B cell (primary cell): ENCODE measurements around the gene WASF2. TPM values are rescaled to one million over a fixed set of nuclear protein-coding genes. Genes with fewer than 3 reads are reported as not detected.

Experiments
- ATAC-seq: fragments of 200-7000 bp; cut with Tn5 transposase; one replicate; pipeline ENCODE4 v1.10.0; 2021; ENCODE audit warnings: low read depth, mild to moderate bottlenecking, moderate number of reproducible peaks, moderate library complexity
- CTCF ChIA-PET: fragments of 350-600 bp; sonication (Branson Sonifier 250); formaldehyde crosslinking; loops from one replicate; lab custom pipeline; 2021; ENCODE audit warnings: antibody characterized with exemption, inconsistent platforms; lab: Charles Lee
- POLR2A ChIA-PET: fragments of 350-600 bp; sonication (Branson Sonifier 250); formaldehyde crosslinking; loops from one replicate; lab custom pipeline; 2021; ENCODE audit warnings: antibody characterized with exemption; lab: Charles Lee
- DNase-seq: peaks from one replicate; pipeline ENCODE4 v3.0.0; 2013
- H2AFZ ChIP-seq: 2 replicates; pipeline ENCODE4 v1.6.1; 2012; ENCODE audit warnings: mild to moderate bottlenecking, low read depth, low read length; ENCODE audit not compliant: insufficient read depth, poor library complexity, severe bottlenecking
- H3K27ac ChIP-seq, 2 donors: 1 replicate in 1 of 2; 2 replicates in 1 of 2; pipeline ENCODE4 v1.5.1; 2012 to 2013; ENCODE audit warnings: low read length in 2 of 2, mild to moderate bottlenecking in 2 of 2, moderate library complexity in 1 of 2
- H3K27me3 ChIP-seq, 4 experiments: fragments of 200-600 bp in 1 of 4; sonication (generic) in 1 of 4; replicated peaks in 1 of 4; 1 replicate in 2 of 4; 2 replicates in 2 of 4; pipeline versions ENCODE4 v1.6.1 to v1.7.0; 2013 to 2016; ENCODE audit warnings: low read length in 3 of 4, mild to moderate bottlenecking in 2 of 4, mixed read lengths in 1 of 4, moderate library complexity in 1 of 4; ENCODE audit not compliant: insufficient read depth in 4 of 4, control insufficient read depth in 3 of 4; ENCODE audit errors: control extremely low read depth in 1 of 4
- H3K36me3 ChIP-seq, 2 experiments: replicated peaks in 1 of 2; 1 replicate in 1 of 2; 2 replicates in 1 of 2; pipeline versions ENCODE4 v1.6.1 to v1.7.1; 2013; ENCODE audit warnings: low read length in 1 of 2; ENCODE audit not compliant: insufficient read depth in 2 of 2, control insufficient read depth in 1 of 2; ENCODE audit errors: control extremely low read depth in 1 of 2, extremely low read depth in 1 of 2
- H3K4me1 ChIP-seq, 2 donors: fragments of 200-600 bp in 1 of 2; sonication (generic) in 1 of 2; 1 replicate in 1 of 2; 2 replicates in 1 of 2; pipeline versions ENCODE4 v1.5.1 to v1.6.1; 2013 to 2017; ENCODE audit warnings: low read length in 2 of 2; ENCODE audit not compliant: control insufficient read depth in 2 of 2, insufficient read depth in 2 of 2
- H3K4me2 ChIP-seq: replicated peaks from 2 replicates; pipeline ENCODE3; 2012; ENCODE audit warnings: mild to moderate bottlenecking, low read depth, low read length; ENCODE audit not compliant: poor library complexity, severe bottlenecking
- H3K4me3 ChIP-seq, 5 experiments: fragments of 200-600 bp in 1 of 5; sonication (generic) in 1 of 5; 1 replicate in 3 of 5; 2 replicates in 2 of 5; pipeline versions ENCODE4 v1.5.1 to v1.7.0; 2011 to 2016; ENCODE audit warnings: low read length in 4 of 5, mild to moderate bottlenecking in 4 of 5, low read depth in 2 of 5, control low read depth in 1 of 5, moderate library complexity in 1 of 5; ENCODE audit not compliant: insufficient read depth in 1 of 5; ENCODE audit errors: control extremely low read depth in 1 of 5, extremely low read depth in 1 of 5
- H3K79me2 ChIP-seq: fragments of 200-600 bp; sonication (generic); one replicate; pipeline ENCODE4 v1.6.0; 2016; ENCODE audit warnings: low read length; ENCODE audit not compliant: control insufficient read depth, insufficient read depth
- H3K9ac ChIP-seq: fragments of 200-600 bp; sonication (generic); 2 replicates; pipeline ENCODE4 v1.6.1; 2017; ENCODE audit warnings: mild to moderate bottlenecking, low read length, moderate library complexity
- H3K9me3 ChIP-seq, 3 donors: one replicate each; pipeline versions ENCODE4 v1.6.1 to v1.7.1; 2013; ENCODE audit warnings: low read length in 2 of 3; ENCODE audit not compliant: control insufficient read depth in 2 of 3, insufficient read depth in 1 of 3; ENCODE audit errors: control extremely low read depth in 1 of 3
- H4K20me1 ChIP-seq: 2 replicates; pipeline ENCODE4 v1.6.0; 2012; ENCODE audit warnings: mild to moderate bottlenecking, low read length; ENCODE audit not compliant: insufficient read depth, control insufficient read depth, poor library complexity, severe bottlenecking
- H3K27ac Mint-ChIP-seq: one replicate; pipeline ENCODE4 v1.8.0; 2021; ENCODE audit warnings: mixed read lengths
- H3K27me3 Mint-ChIP-seq: one replicate; pipeline ENCODE4 v1.8.0; 2021; ENCODE audit warnings: mixed read lengths
- H3K4me1 Mint-ChIP-seq: one replicate; pipeline ENCODE4 v1.8.0; 2021; ENCODE audit warnings: mixed read lengths
- H3K4me3 Mint-ChIP-seq: one replicate; pipeline ENCODE4 v1.8.0; 2021; ENCODE audit warnings: mixed read lengths
- H3K9me3 Mint-ChIP-seq: one replicate; pipeline ENCODE4 v1.8.0; 2022; ENCODE audit warnings: mixed read lengths; ENCODE audit not compliant: insufficient read depth
- CTCF ChIP-seq: fragments of 200-600 bp; IDR thresholded peaks from one replicate; pipeline ENCODE4 v1.8.0; 2022; ENCODE audit warnings: antibody characterized with exemption, mild to moderate bottlenecking
- EZH2 ChIP-seq: IDR thresholded peaks from 2 replicates; pipeline ENCODE4 v1.6.1; 2012; ENCODE audit warnings: borderline replicate concordance, low read depth, mild to moderate bottlenecking, moderate library complexity, low read length; ENCODE audit not compliant: insufficient read depth, poor library complexity, severe bottlenecking
- WGBS: methylation state at CpG from one replicate; pipeline ENCODE4 v1.1.5; 2013; ENCODE audit warnings: missing lambda C conversion rate; ENCODE audit not compliant: insufficient coverage; 5-methylcytosine and 5-hydroxymethylcytosine counted together
- intact Hi-C: fragments of 100-400 bp; cut with micrococcal nuclease; formaldehyde crosslinking; loops from one replicate; pipeline ENCODE4 v1.10.0; 2022
- polyA plus RNA-seq: library from polyadenylated mRNA; depleted of rRNA; stranded (reverse); fragments of >200 nt; gene quantifications from 2 replicates; pipeline ENCODE4 v1.2.3, GENCODE V29; 2012
- total RNA-seq, 2 donors: library from RNA; stranded (reverse); fragments of 120-200 nt in 1 of 2; gene quantifications; 1 replicate in 1 of 2; 2 replicates in 1 of 2; pipeline versions ENCODE4 v1.2.3 to v1.2.4, GENCODE V29; 2013 to 2022

The WASF2 gene
- total and polyA plus RNA-seq, 2 donors (not counting 1 experiment from before 2014, with no cell fraction given) = 67.4 to 169 TPM

DNA sequence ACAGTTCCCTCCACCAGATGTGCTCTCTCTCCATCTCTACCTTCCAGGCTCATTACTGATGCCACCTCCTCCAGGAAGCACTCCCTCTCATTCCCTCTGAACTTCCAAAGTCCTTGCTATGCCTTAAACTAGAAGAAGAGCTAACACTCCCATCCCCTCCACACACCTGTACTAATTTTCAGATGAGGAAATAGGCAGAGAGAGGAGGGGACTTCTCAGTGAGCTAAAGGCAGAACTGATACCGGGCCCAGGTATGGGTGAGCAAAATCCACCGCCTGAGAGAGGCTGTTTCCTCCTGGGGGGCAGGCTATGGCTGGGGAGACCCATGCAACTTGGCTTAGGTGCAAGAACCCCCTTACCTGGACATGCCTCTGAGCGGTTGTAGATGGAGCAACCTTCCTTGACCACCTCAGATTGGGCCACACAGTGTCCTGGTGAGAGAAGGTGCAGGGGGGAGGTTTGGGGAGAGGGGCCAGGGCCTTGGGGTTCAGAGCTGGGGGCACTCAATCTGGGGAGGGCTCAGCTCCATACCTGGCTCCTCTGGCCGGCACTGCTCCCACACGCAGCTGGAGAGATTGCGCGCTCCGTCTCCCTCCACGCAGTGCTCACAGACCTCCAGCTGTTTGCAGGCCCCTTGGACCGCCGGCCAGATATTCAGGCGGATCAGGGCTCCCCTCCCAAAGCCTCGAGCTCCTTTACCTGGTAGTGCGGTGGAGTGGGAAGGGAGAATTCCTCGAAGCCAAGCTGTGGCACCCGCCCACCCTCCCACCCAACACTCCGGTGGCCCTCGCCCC lies 107.8 kb downstream of the WASF2 start:
- Histone ChIP-seq H3K9ac (no peak overlapping the region), H3K36me3 (no peaks in the 10 kb centered on the region), H3K4me1 (peaks cover 8 to 12% of the 10 kb centered on the region in 2 donors), H3K27me3 (no peaks in the 10 kb centered on the region), H4K20me1 (no peaks in the 10 kb centered on the region), H3K79me2 (no peaks in the 10 kb centered on the region), H3K4me2 (peak overlapping the region; percentile 17), H3K27ac (no peak overlapping the region), H2AFZ (no peak overlapping the region), H3K9me3 (peaks cover 0 to 4% (median 0%) of the 10 kb centered on the region in 3 donors), H3K4me3 (no peak overlapping the region)
- peaks cover 8% of the 10 kb centered on the region for H3K4me1 Mint-ChIP-seq
- DNase-seq (peak; percentile 60), ATAC-seq (peak; percentile 53)
- no peaks in the 10 kb centered on the region for H3K9me3 Mint-ChIP-seq
- H3K4me3 Mint-ChIP-seq = no peak overlapping the region
- ChIA-PET POLR2A (interaction anchor here (1.3 to 1.5 kb wide), 2 partner anchors 17 to 25 kb away, joined by 3 to 4 read pairs; no protein-coding TSS in a partner anchor), CTCF (interaction anchor here (0.9 to 2.4 kb wide), 10 partner anchors 8 to 227 kb away, joined by 3 to 13 read pairs (median 5); partner anchors contain the start of gene MAP3K6)
- intact Hi-C loops = no loop called here
- H3K27ac Mint-ChIP-seq = no peak overlapping the region
- peaks cover 4% of the 10 kb centered on the region for H3K27me3 Mint-ChIP-seq
- 60% methylated on average over 5 of the region's 18 CpGs for WGBS
- TF ChIP-seq CTCF (no peak), EZH2 (no peak)
